Tibial artery (tissue), 4 donors: Measurements from ENCODE around the gene MKRN2OS.

Source experiments
- DNase-seq, 2 donors: peaks; one replicate each; pipeline ENCODE4 v3.0.0-alpha.2; 2019
- H3K27ac ChIP-seq, 2 donors: fragments of 200-600 bp; sonication (generic) in 1 of 2; 1 replicate in 1 of 2; 2 replicates in 1 of 2; pipeline ENCODE4 v1.5.1; 2018 to 2019; ENCODE audit warnings: mild to moderate bottlenecking in 1 of 2
- H3K27me3 ChIP-seq, 2 donors: fragments of 200-600 bp; sonication (generic) in 1 of 2; one replicate each; pipeline versions ENCODE4 v1.5.1 to v1.6.0; 2016 to 2019
- H3K36me3 ChIP-seq, 3 donors: fragments of 200-600 bp; sonication (generic) in 2 of 3; one replicate each; pipeline ENCODE4 v1.5.1; 2016 to 2019; ENCODE audit warnings: mild to moderate bottlenecking in 2 of 3
- H3K4me1 ChIP-seq, 4 donors: fragments of 200-600 bp; sonication (generic) in 2 of 4; 1 replicate in 3 of 4; 2 replicates in 1 of 4; pipeline ENCODE4 v1.5.1; 2016 to 2019
- H3K4me3 ChIP-seq, 2 donors: fragments of 200-600 bp; sonication (generic) in 1 of 2; 1 replicate in 1 of 2; 2 replicates in 1 of 2; pipeline ENCODE4 v1.5.1; 2018 to 2019; ENCODE audit warnings: mild to moderate bottlenecking in 2 of 2
- H3K9me3 ChIP-seq, 3 donors: fragments of 200-600 bp; sonication (generic) in 1 of 3; one replicate each; pipeline ENCODE4 v1.5.1; 2016 to 2019
- CTCF ChIP-seq, 2 experiments: fragments of 200-600 bp in 1 of 2; fragments of 450-650 bp in 1 of 2; IDR thresholded peaks; one replicate each; pipeline ENCODE4 v1.5.1; 2017 to 2019; ENCODE audit warnings: antibody characterized with exemption in 2 of 2, mild to moderate bottlenecking in 1 of 2, moderate library complexity in 1 of 2
- intact Hi-C: fragments of 100-400 bp; cut with DNase I; formaldehyde crosslinking; loops from one replicate; pipeline ENCODE4 v1.15.0; 2023; ENCODE audit warnings: low total_unique reads

The MKRN2OS gene

GRCh38 chr3:12506201-12506709 lies 39.0 kb downstream of the MKRN2OS start:
- Histone ChIP-seq H3K4me1 (peaks cover 0 to 26% (median 11%) of the 10 kb centered on the region in 4 donors), H3K4me3 (no peak overlapping the region), H3K27ac (no peak overlapping the region), H3K9me3 (no peaks in the 10 kb centered on the region), H3K36me3 (peaks cover 12 to 56% (median 30%) of the 10 kb centered on the region in 3 donors), H3K27me3 (no peaks in the 10 kb centered on the region)
- intact Hi-C loops = no loop called here
- no peak for DNase-seq
- TF ChIP-seq CTCF (IDR thresholded peaks at IDR 0.05) = no peak

GRCh38 chr3:12503126-12503957 lies 42.0 kb downstream of the MKRN2OS start:
- H3K4me1 ChIP-seq = peaks cover 0 to 11% (median 6%) of the 10 kb centered on the region in 4 donors
- intact Hi-C loops = no loop called here
- TF ChIP-seq CTCF (IDR thresholded peaks at IDR 0.05) = no peak
- no peaks in the 10 kb centered on the region for H3K27me3 ChIP-seq
- DNase-seq = peak in 1 of 2 donors; percentile 36
- no peaks in the 10 kb centered on the region for H3K9me3 ChIP-seq
- H3K36me3 ChIP-seq = peaks cover 25 to 85% (median 53%) of the 10 kb centered on the region in 3 donors
- no peak overlapping the region for H3K4me3 ChIP-seq
- no peak overlapping the region for H3K27ac ChIP-seq

GRCh38 chr3:12501360-12502020 lies 43.8 kb downstream of the MKRN2OS start:
- peaks cover 32 to 97% (median 72%) of the 10 kb centered on the region in 3 donors for H3K36me3 ChIP-seq
- no peaks in the 10 kb centered on the region for H3K9me3 ChIP-seq
- no peaks in the 10 kb centered on the region for H3K27me3 ChIP-seq
- H3K4me1 ChIP-seq = no peaks in the 10 kb centered on the region
- H3K4me3 ChIP-seq = no peak overlapping the region
- DNase-seq = no peak
- TF ChIP-seq CTCF (IDR thresholded peaks at IDR 0.05) = no peak
- no peak overlapping the region for H3K27ac ChIP-seq
- intact Hi-C loops = no loop called here

GRCh38 chr3:12499474-12499873 lies 45.8 kb downstream of the MKRN2OS start:
- peaks cover 38 to 96% (median 81%) of the 10 kb centered on the region in 3 donors for H3K36me3 ChIP-seq
- no peak for TF ChIP-seq CTCF (IDR thresholded peaks at IDR 0.05)

GRCh38 chr3:12496453-12496761 lies 48.9 kb downstream of the MKRN2OS start:
- no peaks in the 10 kb centered on the region for H3K4me1 ChIP-seq
- intact Hi-C loops = no loop called here
- no peaks in the 10 kb centered on the region for H3K27me3 ChIP-seq
- no peak for TF ChIP-seq CTCF (IDR thresholded peaks at IDR 0.05)
- H3K9me3 ChIP-seq = no peaks in the 10 kb centered on the region
- no peak for DNase-seq
- no peak overlapping the region for H3K27ac ChIP-seq
- H3K36me3 ChIP-seq = peaks cover 36 to 94% (median 60%) of the 10 kb centered on the region in 3 donors
- H3K4me3 ChIP-seq = no peak overlapping the region

More at GRCh38 chr3:12499474-12499873, 45.8 kb downstream of the MKRN2OS start:
- Histone ChIP-seq H3K4me1 (no peaks in the 10 kb centered on the region), H3K27me3 (no peaks in the 10 kb centered on the region), H3K4me3 (no peak overlapping the region), H3K27ac (no peak overlapping the region), H3K9me3 (no peaks in the 10 kb centered on the region)
- intact Hi-C loops = no loop called here
- no peak for DNase-seq
